ENCODE measurements around the gene LRP5.

LRP5 gene

DNA sequence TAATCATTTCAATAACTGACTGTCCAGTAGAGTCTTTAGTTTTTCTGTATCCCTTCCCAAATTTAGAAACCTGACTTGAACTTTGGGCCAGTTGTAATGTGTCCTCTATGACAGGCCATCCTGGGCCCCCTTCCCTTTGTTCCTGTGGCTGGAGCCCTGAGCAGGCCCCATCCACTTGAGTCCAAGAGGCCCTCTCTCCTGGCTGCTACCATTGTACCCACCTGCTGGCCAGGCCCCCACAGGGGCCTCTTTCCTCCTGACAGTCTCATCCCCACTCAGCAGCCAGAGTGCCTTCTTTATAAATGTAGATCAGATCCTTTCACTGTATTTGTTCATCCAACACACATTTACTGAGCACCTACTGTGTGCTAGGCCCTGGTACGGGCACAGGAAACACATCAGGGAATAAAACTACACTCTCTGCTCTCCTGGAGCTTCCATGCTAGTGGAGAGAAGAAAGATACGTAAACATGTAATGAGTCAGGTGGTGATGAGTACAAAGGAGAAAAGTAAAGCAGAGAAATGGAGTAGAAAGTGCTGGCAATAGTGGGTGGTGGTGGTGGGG lies 2.7 kb upstream of the LRP5 start:
- DNase-seq = no peak

DNA sequence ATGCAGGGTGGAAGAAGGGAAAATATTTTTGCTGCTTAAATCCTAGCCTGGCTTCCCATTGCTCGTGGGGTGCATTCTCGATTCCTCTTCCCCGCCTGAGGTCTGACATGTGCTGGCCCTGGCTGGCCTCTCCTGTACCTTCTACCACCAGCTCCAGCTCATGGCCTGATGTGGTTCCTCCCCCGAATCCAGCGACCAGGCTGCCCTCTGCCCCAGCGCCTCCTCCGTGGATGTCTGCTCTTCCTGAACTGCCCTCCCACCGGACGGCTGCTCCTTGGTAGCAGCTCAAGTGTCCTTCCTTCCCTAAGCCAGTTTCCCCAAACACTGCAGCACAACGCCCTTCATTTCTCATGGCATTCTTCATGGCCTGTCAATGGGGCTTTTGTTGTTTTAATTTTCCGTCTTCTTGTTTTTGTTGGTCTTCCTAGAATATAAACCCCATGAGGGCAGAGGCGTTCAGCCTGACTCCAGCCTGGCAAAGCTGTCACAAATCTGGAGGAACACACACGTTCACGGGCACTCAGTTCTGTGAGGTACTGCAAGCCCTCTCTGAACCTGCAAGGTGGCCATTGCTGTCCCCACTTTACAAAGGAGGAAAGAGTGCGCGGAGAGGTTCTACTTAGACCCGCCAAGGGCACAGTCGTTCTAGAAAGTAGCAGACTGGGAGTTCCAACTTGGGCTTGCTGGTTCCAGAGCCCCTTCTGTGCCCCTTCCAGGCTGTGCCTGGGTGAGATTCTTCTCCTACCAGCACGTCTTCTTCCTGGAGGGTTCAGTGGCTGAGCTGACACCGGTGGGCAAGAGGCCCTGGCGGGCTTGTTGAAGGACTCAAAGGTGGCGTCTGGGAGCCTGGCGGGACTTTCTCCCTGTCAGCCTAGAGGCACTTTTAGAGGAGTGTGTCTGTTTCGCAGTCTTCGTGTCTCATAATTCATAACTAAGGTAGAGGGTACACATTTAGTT lies 953 bp upstream of the LRP5 start:
- no peak for DNase-seq

DNA sequence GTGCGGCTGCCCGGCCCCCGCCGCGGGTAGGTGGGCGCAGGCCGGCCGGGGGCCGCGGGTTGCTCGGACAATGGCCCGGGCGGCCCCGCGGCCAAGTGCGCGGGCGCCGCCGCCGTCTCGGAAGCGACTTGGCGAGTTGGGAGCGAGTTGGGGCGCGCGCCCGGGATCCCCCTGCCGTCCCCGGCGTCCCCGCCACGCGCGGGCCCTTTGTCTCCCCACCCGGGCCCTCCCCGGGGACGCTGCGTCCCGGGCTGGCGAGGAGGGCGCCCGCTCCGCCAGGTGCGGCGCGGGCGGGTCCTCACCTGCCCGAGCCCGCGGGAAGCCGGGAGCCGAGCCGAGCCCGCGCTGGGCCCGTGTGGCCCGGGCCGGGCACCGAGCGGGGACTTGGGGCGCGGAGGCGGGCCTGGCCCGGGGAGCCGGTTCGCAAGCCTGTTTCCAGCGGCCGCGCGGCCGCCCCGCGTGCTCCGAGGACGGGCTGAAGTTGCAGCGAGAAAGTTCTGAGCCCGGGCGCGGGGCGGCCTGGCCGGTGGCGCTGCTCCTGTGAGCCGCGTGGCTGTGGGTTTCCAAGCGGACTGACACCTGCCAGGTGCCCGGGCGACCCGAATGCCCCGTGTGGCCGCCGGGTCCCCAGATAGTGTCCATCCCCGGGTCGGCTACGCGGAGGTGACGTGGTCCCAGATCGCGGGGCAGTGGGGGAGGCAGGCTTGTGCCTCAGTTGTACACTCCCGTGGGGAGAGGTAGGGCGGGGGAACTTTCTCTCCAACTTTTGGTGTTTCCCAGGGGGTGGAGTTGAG lies 586 bp downstream of the LRP5 start:
- DNase-seq = no peak

DNA sequence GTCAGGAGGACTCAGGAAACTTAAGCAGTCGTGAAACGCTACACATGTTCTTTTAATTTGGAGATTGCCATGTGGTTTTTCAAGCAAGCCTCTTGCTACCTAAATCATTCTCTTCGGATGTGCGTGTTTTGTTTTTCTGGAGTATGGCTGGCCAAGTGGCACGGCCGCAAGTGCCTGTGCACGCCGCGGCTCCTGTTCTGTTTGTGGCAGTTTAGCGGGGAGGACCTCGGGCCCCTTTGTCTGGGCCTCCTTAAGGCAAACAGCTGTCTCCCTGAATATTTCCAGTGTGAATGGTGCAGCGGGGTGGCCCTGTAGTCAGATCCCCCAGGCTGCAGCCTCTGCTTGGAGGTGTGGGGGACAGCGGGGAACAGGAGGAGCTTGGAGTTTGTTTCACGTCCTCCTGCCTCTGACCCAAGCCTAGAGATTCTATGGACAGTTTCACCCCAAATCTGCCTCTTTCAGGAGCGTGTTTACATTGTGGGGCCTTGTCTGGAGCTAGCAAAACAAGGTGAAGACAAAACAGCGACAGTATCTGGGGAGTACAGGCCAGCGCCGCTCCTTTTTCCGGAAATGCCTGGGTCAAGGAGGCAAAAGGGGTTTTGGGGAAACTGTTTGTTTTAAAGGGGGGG lies 1.3 kb downstream of the LRP5 start:
- no peak for DNase-seq

DNA sequence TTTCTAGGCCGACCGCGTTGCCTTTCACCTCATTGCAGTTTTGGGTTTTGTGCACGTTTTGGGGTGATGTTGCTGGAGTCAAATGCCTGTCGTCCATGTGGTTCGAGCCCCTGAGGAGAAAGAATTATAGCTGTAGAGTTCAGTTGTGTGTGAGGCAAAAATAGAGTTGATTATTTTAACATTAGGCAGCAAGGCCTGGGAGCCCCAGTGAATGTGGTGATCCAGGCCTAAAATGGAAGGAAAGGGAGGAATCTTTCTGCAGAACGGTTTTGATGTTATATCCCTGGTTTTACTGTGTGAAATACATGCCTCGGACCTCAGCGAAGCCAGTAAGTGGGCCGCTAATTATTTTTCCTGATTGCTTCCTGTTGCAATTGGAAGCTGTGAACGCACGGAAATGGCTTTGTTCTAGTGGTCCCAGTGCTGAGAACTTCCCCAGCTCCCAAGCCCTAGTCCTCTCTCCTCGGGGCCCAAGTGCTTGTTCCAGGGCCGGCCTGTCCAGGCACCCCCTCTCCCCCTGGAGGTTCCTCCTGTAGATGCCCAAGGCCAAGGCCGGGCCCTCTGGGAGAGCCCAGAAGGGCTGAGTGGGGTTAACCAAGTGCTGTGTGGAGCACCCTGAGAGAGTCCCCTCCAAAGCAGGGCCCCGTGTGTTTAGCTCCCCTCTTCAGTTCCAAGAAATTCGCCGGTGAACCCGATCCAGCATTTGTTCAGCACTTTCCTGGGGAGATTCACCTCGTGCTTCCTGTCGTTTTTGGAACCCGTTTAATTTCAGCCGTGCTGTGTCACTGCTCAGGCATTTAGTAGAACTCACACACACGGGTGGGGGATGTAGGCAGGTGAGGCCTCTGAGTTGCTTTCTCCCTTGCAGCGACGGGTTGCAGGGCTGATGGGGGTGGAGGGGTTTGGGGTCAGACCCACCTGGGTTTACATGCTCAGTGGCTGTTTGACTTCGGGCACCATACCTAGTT lies 2.1 kb downstream of the LRP5 start:
- DNase-seq = no peak

DNA sequence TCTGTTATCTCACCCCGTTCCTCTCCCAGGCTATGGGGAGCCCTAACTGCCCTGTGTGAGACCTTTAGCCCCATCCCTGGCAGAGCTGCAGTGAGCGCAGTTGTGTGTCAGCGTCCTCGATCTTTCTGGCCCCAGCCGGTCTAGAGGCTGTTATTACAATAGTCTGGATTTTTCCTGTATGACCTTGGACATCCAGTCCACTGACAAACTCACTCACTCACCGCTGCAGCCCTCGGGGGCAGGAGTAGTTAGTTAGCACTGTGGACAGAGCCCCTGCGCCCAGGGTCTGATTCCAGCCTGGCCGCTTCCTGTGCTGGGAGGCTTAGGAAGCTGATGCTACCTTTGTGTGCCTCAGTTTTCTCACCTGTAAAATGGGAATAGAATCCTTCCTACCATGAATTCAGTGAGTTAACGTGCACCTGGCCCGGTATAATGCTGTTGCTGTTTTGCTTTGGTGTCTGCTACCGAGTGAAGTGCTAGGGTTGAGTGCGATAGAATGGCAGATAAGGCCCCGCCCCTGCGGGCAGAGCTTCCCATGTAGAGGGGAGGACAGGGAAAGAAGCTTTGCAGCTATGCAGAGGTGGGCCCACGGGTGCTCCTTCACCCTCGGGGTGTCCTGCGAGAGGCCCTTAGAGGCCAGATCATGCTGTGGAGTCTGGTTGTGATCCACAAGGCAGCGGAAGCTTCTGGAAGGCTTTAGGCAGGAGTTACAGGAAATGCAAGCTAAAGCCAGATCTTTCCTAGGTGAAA lies 3.0 kb downstream of the LRP5 start:
- DNase-seq = no peak

DNA sequence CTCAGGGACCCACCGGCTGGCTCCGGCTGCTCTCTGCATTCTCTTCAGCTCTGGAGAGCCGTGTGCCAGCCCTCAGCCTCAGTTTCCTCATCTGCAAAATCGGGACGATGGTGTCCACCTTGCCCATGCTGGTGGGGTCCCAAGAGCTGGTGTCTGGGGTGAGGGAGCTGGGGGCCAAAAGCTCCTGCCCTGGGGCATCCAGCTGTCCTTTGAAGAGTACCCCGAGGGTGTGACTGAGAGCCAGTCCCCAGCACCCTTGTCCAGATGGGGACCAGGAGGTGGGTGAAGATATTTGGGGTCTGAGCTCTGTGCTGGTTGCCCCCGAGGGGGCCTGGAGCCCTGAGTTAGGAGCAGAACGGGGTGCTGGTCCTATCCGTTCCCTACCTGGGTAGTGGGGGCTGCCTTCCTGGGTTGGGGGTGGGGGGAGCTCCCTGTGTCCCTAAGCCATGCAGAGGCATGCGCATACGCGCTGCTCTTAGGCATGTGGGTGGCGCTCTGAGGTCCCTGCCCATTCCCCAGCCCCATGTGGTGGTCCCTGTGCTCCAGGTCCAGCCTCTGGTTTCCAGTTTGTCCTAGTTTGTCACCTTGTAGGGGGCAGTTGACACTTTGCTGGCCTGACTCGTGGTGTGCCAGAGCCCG lies 4.9 kb downstream of the LRP5 start:
- DNase-seq = no peak

DNA sequence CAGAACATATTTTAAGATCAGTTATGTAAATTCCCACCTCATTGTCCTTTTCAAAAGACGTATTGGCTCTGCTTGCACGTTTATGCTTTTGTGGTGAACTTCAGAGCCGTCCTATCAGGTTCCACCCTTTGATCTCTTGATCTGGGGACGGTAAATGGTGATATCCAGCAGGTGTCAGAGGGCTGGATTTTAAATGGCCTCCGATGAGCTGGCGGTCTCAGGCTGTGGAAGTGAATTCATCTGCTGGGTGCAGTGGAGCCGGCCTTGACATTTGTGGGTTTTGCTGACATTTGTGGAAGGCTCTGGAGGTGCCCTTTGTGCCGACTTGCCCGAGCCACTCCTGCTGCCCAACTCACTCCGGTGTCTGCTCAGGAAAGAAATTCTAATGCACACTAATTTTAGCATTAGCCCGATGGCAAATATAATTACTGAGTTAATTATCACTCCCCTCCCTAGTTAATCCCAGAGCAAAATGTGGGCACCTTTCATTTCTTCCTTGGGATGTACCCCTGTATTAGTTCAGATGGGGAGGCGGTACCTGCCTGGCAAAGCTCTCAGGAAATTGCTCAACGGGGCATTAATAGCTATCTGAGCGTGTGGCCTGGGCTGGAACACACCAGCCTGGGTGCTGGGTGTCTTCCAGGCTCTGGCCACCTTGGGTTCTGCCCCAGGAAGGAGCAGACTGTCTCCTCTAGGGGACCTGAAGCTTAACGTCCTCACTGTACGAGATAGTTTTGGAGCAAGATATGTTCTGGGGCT lies 9.1 kb downstream of the LRP5 start:
- no peak for DNase-seq

DNA sequence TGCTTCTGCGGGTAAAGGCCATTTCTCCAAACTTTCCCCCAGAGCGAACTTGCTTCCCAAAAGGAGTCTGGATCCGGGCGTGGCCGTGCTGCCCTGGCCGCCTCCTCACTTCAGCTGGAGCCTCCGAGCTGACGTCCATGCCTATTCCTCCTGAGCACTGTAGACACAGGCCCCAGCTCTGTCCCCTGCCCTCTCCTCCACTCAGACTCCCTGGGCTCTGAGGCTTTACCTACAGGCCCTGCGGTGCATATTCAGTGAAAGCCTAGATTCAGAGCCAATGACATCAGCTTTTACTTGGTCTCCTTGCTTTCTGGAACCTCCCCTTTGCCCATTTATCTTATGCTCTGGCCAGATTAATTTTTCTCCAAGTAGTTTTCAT lies 9.7 kb downstream of the LRP5 start:
- no peak for DNase-seq

DNA sequence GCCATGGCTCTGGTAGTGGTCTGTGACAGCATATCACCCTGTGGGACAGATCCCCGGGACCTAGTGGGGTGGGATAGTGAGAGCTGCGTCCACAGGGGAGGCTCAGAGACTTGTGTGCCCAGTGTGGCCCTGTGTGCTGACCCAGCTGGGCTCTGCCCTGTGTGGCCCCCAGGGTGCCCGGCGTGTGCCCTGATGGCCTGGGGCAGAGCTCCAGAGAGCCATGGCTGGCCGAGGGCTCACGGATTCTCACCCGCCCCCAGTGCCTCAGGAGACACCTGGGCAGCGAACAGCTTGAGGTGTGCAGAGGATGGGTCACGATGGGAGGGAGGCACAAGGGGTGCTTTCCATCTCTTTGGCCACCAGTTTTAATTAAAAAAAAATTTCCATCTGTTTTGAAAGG lies 11.8 kb downstream of the LRP5 start:
- DNase-seq = no peak

DNA sequence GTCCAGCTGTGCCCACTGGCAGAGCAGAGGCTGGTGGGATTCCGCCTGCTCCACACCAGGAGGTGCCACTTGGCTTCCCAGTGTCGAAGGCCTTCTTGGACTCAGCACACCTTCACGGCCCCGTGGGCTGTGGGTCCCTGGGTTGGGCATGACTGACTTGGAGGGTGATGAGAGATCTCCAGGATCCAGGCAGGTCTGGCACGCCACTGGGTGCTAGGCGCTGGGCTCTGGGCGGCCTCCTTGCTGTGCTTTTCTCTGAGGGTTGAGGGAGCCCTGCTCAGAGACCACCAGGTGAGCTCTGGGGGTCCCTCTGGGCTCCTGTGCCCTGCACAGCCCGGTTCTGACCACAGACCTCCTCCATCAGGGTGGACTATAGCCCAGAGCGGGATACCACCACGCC lies 12.3 kb downstream of the LRP5 start:
- DNase-seq = no peak

DNA sequence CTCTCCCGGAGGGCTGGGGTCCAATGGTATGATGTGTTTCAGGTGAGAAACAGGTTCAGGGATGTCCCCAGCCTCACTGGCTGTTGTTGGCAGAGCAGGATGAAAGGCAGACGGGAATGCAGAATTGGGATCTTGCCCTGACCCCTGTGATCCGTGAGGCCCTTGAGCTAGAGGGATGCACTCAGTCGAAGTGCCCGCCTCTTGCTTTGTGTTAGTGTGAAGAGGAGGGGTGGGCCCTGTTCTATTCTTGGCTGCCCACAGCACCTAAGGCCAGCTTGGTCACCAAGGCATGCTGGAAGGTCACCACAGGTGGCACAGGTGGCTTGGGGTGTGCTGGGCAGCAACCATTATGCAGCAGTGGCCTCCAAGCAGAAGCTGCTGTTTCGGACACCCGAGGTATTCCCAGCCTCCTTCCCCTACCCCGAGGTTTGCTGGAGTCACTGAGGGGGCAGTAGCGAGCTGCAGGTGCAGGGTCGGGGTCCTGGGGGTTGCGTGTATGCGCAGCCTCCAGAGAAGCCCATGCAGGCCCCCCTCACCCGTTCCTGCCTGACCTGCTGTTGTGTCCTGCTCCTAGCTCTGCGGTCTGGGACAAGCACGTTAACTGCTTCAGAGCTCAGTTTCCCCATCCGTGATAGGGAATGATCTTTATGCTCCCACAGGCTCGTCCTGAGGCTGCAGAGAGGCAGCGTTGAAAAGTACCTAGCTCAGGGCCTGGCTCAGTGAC lies 13.0 kb downstream of the LRP5 start:
- DNase-seq = no peak

DNA sequence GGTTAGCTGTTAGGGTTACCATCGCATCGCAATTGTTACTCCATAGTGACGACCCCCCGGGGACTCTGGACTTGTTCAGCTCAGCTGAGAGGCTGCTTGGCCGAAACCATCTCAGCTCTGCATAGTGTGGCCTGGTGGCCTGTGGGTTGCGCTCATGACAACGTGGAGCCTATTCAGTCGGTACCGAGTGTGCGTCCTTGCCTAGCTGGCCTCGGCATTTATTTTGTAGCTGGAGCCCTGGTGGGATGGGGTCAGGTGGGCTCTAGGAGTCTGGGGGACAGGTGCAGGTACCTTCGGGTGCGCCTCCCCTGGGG lies 13.5 kb downstream of the LRP5 start:
- DNase-seq = no peak

DNA sequence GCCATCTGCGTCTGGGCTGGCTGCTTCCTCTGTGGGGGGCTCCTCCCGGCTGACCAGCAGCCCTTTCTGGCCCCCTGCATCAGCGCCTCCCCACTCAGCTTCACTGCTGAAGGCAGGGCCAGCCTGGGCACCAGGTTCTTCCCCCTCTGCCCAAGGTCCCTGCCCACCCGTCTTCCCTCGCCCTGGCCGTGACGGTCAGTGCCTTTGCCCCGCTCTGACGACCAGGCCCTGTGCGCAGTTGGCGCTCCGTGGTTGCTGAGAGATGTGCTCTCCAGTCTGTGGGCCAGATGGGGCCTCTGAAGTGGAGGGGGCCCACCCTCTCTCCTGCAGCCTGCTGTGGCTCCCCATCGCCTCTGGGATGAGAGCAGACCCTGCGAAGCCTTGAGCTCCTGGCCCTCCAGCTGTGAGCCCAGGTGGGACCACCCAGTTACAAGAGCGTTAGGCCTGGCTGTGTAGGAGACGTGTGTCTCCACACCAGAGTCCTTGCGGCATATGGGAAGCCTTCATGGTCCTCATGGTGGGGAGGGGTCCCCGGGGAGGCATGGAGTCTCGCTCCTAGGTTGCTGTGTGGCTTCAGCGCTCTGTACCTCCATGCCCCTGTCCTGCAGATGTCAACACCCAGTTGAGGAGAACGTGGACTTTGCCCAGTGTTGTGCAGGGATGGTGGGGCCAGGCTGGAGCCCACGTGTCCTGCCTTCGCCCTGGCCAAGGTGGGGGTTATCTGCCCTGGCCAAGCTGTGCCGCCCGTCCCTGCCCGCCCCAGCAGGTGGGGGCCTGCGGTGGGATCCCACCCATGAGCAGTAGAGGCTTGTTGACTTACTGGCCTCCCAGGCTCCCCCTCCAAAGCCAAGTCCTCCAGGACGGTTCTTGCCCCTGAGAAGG lies 14.2 kb downstream of the LRP5 start:
- DNase-seq = no peak

DNA sequence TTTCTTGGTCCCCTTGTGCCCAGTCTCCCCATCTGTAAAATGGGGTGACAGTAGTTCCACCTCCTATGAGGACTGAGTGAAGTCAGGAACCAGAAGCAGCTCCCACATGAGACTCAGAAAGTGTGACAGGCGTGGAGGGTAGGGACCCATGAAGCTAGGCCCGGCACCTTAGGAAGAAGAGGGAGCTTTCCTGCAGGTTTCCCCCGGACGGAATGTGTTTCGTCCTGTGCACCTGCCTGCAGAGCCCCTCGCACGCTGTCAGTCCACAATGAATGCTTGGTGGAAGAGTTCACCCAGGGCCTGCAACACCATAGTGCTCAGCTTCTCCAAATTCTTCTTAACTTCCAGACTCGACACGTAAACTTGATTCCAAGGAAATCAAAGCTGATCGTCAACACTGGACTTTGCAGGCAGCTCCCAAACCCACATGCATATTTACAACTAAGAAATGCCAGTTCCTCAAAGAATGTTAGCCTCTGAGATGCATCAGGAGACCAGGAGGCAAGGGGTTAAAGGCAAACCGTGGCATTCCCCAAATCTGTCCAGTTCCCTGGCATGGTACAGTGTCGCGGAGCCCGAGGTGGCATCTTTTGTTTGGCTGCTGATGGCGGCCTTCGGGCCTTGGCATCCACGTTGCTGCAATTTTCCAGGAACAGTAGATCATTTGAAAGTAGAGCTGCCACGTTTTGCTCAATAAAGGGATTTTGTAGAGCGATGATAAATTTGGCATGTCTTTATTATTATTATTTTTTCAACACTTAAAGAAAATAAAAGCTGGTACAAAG lies 15.4 kb downstream of the LRP5 start:
- DNase-seq = peak in 1 of 14 donors; percentile 39

DNA sequence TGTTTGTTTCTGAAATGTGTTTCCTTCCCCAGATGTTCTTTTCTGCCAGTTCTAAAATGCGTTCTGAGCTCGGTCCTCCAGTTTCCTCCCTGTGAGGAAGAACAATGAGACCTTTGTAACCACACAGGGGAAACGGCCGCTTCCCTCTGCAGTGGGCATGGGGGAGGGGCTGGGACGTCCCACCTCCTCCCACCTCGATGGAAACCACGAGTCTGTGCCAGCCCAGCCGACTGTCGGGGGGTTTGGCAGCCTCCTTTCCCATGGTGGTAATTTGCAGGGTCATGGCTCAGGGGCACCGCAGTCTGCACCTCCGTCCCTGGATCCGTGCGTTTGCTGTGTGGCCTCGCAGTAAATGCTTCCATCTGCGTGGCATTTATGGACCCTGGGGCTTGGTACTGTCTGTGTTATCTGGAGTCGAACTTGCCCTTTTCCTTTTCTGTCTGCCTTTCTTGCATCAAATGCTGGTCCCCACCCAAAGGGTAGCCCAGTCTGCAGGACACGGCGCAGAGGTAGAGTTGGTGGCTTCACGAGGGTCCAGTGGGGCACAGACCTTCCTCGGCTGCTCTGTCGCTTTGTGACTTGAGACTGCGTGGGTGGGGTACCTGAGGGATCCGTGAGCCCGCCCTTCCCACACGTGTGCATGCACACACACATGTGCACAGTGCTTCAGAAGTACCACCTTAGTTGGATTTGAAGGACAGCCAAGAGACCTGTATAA lies 16.1 kb downstream of the LRP5 start:
- peak in 10 of 14 donors; percentile 15 to 59 (median 48) for DNase-seq
